HepG2 (cell line): Measurements from ENCODE around the gene FGF21. TPM values are rescaled to one million over a fixed set of nuclear protein-coding genes. Genes with fewer than 3 reads are reported as not detected.

Experiments
- ARID5B ChIP-seq: IDR thresholded peaks from 2 replicates; pipeline ENCODE4 v1.4.0; 2020; ENCODE audit warnings: mild to moderate bottlenecking, missing genetic modification reagents
- ATF3 ChIP-seq: sonication (generic); formaldehyde crosslinking; IDR thresholded peaks from 2 replicates; pipeline ENCODE4 v1.4.0; 2020; ENCODE audit warnings: missing genetic modification reagents
- GLI4 ChIP-seq: sonication (generic); formaldehyde crosslinking; IDR thresholded peaks from 2 replicates; pipeline ENCODE4 v1.5.1; 2020; ENCODE audit warnings: missing genetic modification reagents, mild to moderate bottlenecking, moderate library complexity, borderline replicate concordance
- HNF1A ChIP-seq, 2 experiments: sonication (generic) in 1 of 2; formaldehyde crosslinking in 1 of 2; IDR thresholded peaks; 2 replicates each; pipeline versions ENCODE4 v1.4.0 to v1.6.1; 2016 to 2020; ENCODE audit warnings: borderline replicate concordance in 1 of 2, low read depth in 1 of 2, mild to moderate bottlenecking in 1 of 2, missing genetic modification reagents in 1 of 2
- MTERF4 ChIP-seq: sonication (generic); formaldehyde crosslinking; IDR thresholded peaks from 2 replicates; pipeline ENCODE4 v1.8.0; 2023; ENCODE audit warnings: mild to moderate bottlenecking, missing genetic modification reagents
- NCOR1 ChIP-seq: fragments of 200-600 bp; sonication (generic); IDR thresholded peaks from 2 replicates; pipeline ENCODE4 v1.7.0; 2017; ENCODE audit warnings: antibody characterized with exemption, low read length, borderline replicate concordance
- PHF20 ChIP-seq: sonication (generic); formaldehyde crosslinking; IDR thresholded peaks from 2 replicates; pipeline ENCODE4 v1.5.0; 2020; ENCODE audit warnings: mild to moderate bottlenecking, missing genetic modification reagents
- POLR2A ChIP-seq, 2 experiments: IDR thresholded peaks; 2 replicates each; pipeline ENCODE4 v1.6.1; 2011; ENCODE audit warnings: low read depth in 2 of 2, low read length in 2 of 2, mild to moderate bottlenecking in 1 of 2, moderate library complexity in 1 of 2; ENCODE audit not compliant: insufficient read depth in 1 of 2
- SIN3A ChIP-seq: IDR thresholded peaks from 2 replicates; pipeline ENCODE4 v1.6.1; 2011; ENCODE audit warnings: low read depth, mild to moderate bottlenecking, control low read depth, low read length, borderline replicate concordance
- SNAPC5 ChIP-seq: sonication (generic); formaldehyde crosslinking; IDR thresholded peaks from 2 replicates; pipeline ENCODE4 v1.8.1; 2023; ENCODE audit warnings: mild to moderate bottlenecking, missing genetic modification reagents, borderline replicate concordance
- ZMYM2 ChIP-seq: sonication (generic); formaldehyde crosslinking; IDR thresholded peaks from 2 replicates; pipeline ENCODE4 v1.8.0; 2022; ENCODE audit warnings: mild to moderate bottlenecking, missing genetic modification reagents
- ZNF276 ChIP-seq: sonication (generic); formaldehyde crosslinking; IDR thresholded peaks from 2 replicates; pipeline ENCODE4 v1.4.0; 2020; ENCODE audit warnings: mild to moderate bottlenecking, low read depth, missing genetic modification reagents
- ZNF549 ChIP-seq: sonication (generic); formaldehyde crosslinking; IDR thresholded peaks from 2 replicates; pipeline ENCODE4 v1.5.0; 2020; ENCODE audit warnings: missing genetic modification reagents
- polyA plus RNA-seq, 8 experiments: library from polyadenylated mRNA; depleted of rRNA in 3 of 8; stranded (reverse) in 7 of 8; unstranded in 1 of 8; fragments of >200 nt; fragmentation: Illumina TruSeq in 4 of 8; extraction: Trizol in 4 of 8; gene quantifications; 2 replicates each; pipeline versions ENCODE4 v1.2.1 to v1.2.3, GENCODE V29; 2011 to 2016; ENCODE audit warnings: low read depth in 4 of 8, missing spikeins in 1 of 8, mixed read lengths in 1 of 8; ENCODE audit not compliant: insufficient read depth in 1 of 8
- total RNA-seq, 5 experiments: library from RNA; depleted of rRNA; stranded (reverse); fragments of >200 nt; fragmentation: Illumina TruSeq; extraction: Trizol; gene quantifications; 2 replicates each; pipeline ENCODE4 v1.2.3, GENCODE V29; 2016; ENCODE audit warnings: low read depth in 1 of 5

FGF21 gene
- total and polyA plus RNA-seq, 2 of the 13 experiments (the other 11 are each of a cell fraction or from before 2014, with no cell fraction given): 0.17 TPM; not detected in 1

- TF ChIP-seq NCOR1 (no peak), ARID5B (CRISPR knock-in tag) (no peak), POLR2A (IDR thresholded peaks at IDR 0.05; ENCODE audit: insufficient read depth in 1 of 2, low read depth in 2 of 2, low read length in 2 of 2) (peak; percentile 61 to 91), GLI4 (no peak), SIN3A (no peak), ZMYM2 (no peak), MTERF4 (CRISPR knock-in tag) (peak; percentile 40; the same call in 1 of the 2 replicates), HNF1A (IDR thresholded peaks at IDR 0.05; ENCODE audit: low read depth) (no peak), HNF1A (CRISPR knock-in tag; IDR thresholded peaks at IDR 0.05; ENCODE audit: borderline replicate concordance) (peak; percentile 43; the same call in 1 of the 2 replicates), SNAPC5 (CRISPR knock-in tag) (no peak), ATF3 (CRISPR knock-in tag) (no peak), ZNF276 (CRISPR knock-in tag) (peak; percentile 99), ZNF549 (CRISPR knock-in tag) (no peak), PHF20 (CRISPR knock-in tag) (no peak)
Observed at GRCh38 chr19:48738557-48739403, 16.5 kb upstream of the FGF21 start (continued).
